ENCODE data around the gene AVL9. TPM values are rescaled to one million over a fixed set of nuclear protein-coding genes. Genes with fewer than 3 reads are reported as not detected.

The AVL9 gene
- total and polyA plus RNA-seq, 7 experiments from 2014 or later = 8.0 to 57.9 (median 35.4) TPM

Other genes starting within 250 kb of the AVL9 start
- 10 to 100 TPM; 21.5 to 58.8 (median 39.4) TPM for gene LSM5, start 5.1 kb upstream of the AVL9 start, total RNA-seq
- gene LSM5, start 5.1 kb upstream of the AVL9 start, polyA plus RNA-seq = 100 to 1,000 TPM; 112 to 165 TPM